Measurements from ENCODE around the gene FGD6. TPM values are rescaled to one million over a fixed set of nuclear protein-coding genes. Genes with fewer than 3 reads are reported as not detected.
A peak's percentile ranks its signal among the peaks of the same experiment; 100 is the strongest.

Gene FGD6
- polyA plus RNA-seq, 3 donors from 2014 or later = 0.23 to 1.0 TPM; not detected in 1

- Mint-ChIP-seq H3K4me1 (peaks cover 2 to 9% of the 10 kb centered on the region in 2 donors), H3K9me3 (no peaks in the 10 kb centered on the region), H3K4me3 (no peak overlapping the region), H3K27me3 (ENCODE audit: low read depth in 3 of 3) (no peaks in the 10 kb centered on the region), H3K36me3 (peaks cover 0 to 7% (median 0%) of the 10 kb centered on the region in 3 donors), H3K27ac (no peak overlapping the region)
- DNase-seq = no peak
Measured at GRCh38 chr12:95227818-95228356, 10.6 kb upstream of the FGD6 start.

GRCh38 chr12:95225645-95226212 is 8.5 kb upstream of the FGD6 start:
- Mint-ChIP-seq H3K27ac (no peak overlapping the region), H3K4me1 (peaks cover 2 to 3% of the 10 kb centered on the region in 2 donors), H3K4me3 (no peak overlapping the region), H3K9me3 (no peaks in the 10 kb centered on the region), H3K27me3 (ENCODE audit: low read depth in 3 of 3) (no peaks in the 10 kb centered on the region), H3K36me3 (peaks cover 0 to 7% (median 0%) of the 10 kb centered on the region in 3 donors)
- DNase-seq = no peak

GRCh38 chr12:95224202-95225170 is 7.2 kb upstream of the FGD6 start:
- DNase-seq = no peak
- Mint-ChIP-seq H3K27ac (no peak overlapping the region), H3K36me3 (peaks cover 0 to 7% (median 0%) of the 10 kb centered on the region in 3 donors), H3K9me3 (no peaks in the 10 kb centered on the region), H3K4me3 (no peak overlapping the region), H3K27me3 (ENCODE audit: low read depth in 3 of 3) (no peaks in the 10 kb centered on the region), H3K4me1 (peaks cover 3 to 5% of the 10 kb centered on the region in 2 donors)

GRCh38 chr12:95220726-95221125 is 3.5 kb upstream of the FGD6 start:
- DNase-seq = no peak
- Mint-ChIP-seq H3K9me3 (no peaks in the 10 kb centered on the region), H3K27ac (peak overlapping the region in 2 of 6 donors; percentile 7 to 21), H3K27me3 (ENCODE audit: low read depth in 3 of 3) (peaks cover 0 to 2% (median 0%) of the 10 kb centered on the region in 3 donors), H3K4me3 (no peak overlapping the region), H3K4me1 (peaks cover 23 to 33% of the 10 kb centered on the region in 2 donors), H3K36me3 (peaks cover 0 to 7% (median 0%) of the 10 kb centered on the region in 3 donors)

GRCh38 chr12:95220190-95220589 is 2.9 kb upstream of the FGD6 start:
- DNase-seq = no peak
- Mint-ChIP-seq H3K27me3 (ENCODE audit: low read depth in 3 of 3) (peaks cover 0 to 2% (median 0%) of the 10 kb centered on the region in 3 donors), H3K4me3 (no peak overlapping the region), H3K27ac (no peak overlapping the region), H3K9me3 (no peaks in the 10 kb centered on the region), H3K36me3 (peaks cover 0 to 7% (median 0%) of the 10 kb centered on the region in 3 donors), H3K4me1 (peaks cover 23 to 33% of the 10 kb centered on the region in 2 donors)

- Mint-ChIP-seq H3K27me3 (ENCODE audit: low read depth in 3 of 3) (peaks cover 0 to 2% (median 0%) of the 10 kb centered on the region in 3 donors), H3K36me3 (no peaks in the 10 kb centered on the region), H3K4me3 (peak overlapping the region; percentile 94 to 100 (median 97)), H3K9me3 (no peaks in the 10 kb centered on the region), H3K27ac (peak overlapping the region; percentile 44 to 98 (median 94)), H3K4me1 (peaks cover 23 to 33% of the 10 kb centered on the region in 2 donors)
- peak; percentile 32 to 41 (median 36) for DNase-seq
Measured at GRCh38 chr12:95218150-95219133, 1.2 kb upstream of the FGD6 start.

GRCh38 chr12:95216711-95217376 is 423 bp downstream of the FGD6 start:
- Mint-ChIP-seq H3K4me1 (peaks cover 23 to 33% of the 10 kb centered on the region in 2 donors), H3K27me3 (ENCODE audit: low read depth in 3 of 3) (peaks cover 0 to 2% (median 0%) of the 10 kb centered on the region in 3 donors), H3K36me3 (no peaks in the 10 kb centered on the region), H3K4me3 (peak overlapping the region; percentile 86 to 100 (median 97)), H3K27ac (peak overlapping the region; percentile 79 to 93 (median 86)), H3K9me3 (no peaks in the 10 kb centered on the region)
- no peak for DNase-seq

- DNase-seq = no peak
- H3K4me3 Mint-ChIP-seq = peak overlapping the region; percentile 56 to 100 (median 95)
- H3K36me3 Mint-ChIP-seq = no peaks in the 10 kb centered on the region
- no peak overlapping the region for H3K27ac Mint-ChIP-seq
- peaks cover 23 to 33% of the 10 kb centered on the region in 2 donors for H3K4me1 Mint-ChIP-seq
- peaks cover 0 to 2% (median 0%) of the 10 kb centered on the region in 3 donors for H3K27me3 Mint-ChIP-seq (ENCODE audit: low read depth in 3 of 3)
- no peaks in the 10 kb centered on the region for H3K9me3 Mint-ChIP-seq
Measured at GRCh38 chr12:95215949-95216348, 1.3 kb downstream of the FGD6 start.

GRCh38 chr12:95214466-95214865 is 2.8 kb downstream of the FGD6 start:
- peaks cover 20 to 30% of the 10 kb centered on the region in 2 donors for H3K4me1 Mint-ChIP-seq
- no peak for DNase-seq
- H3K9me3 Mint-ChIP-seq = no peaks in the 10 kb centered on the region
- H3K36me3 Mint-ChIP-seq = no peaks in the 10 kb centered on the region
- H3K27ac Mint-ChIP-seq = no peak overlapping the region
- no peak overlapping the region for H3K4me3 Mint-ChIP-seq
- H3K27me3 Mint-ChIP-seq (ENCODE audit: low read depth in 3 of 3) = peaks cover 0 to 4% (median 2%) of the 10 kb centered on the region in 3 donors

GRCh38 chr12:95213928-95214327 is 3.3 kb downstream of the FGD6 start:
- DNase-seq = no peak
- Mint-ChIP-seq H3K27ac (no peak overlapping the region), H3K27me3 (ENCODE audit: low read depth in 3 of 3) (peaks cover 0 to 4% (median 2%) of the 10 kb centered on the region in 3 donors), H3K4me3 (no peak overlapping the region), H3K4me1 (peaks cover 17 to 25% of the 10 kb centered on the region in 2 donors), H3K36me3 (no peaks in the 10 kb centered on the region), H3K9me3 (no peaks in the 10 kb centered on the region)

- no peak for DNase-seq
- Mint-ChIP-seq H3K27me3 (ENCODE audit: low read depth in 3 of 3) (peaks cover 0 to 4% (median 2%) of the 10 kb centered on the region in 3 donors), H3K27ac (no peak overlapping the region), H3K36me3 (no peaks in the 10 kb centered on the region), H3K9me3 (no peaks in the 10 kb centered on the region), H3K4me1 (peaks cover 9 to 17% of the 10 kb centered on the region in 2 donors), H3K4me3 (no peak overlapping the region)
Measured at GRCh38 chr12:95213119-95213518, 4.1 kb downstream of the FGD6 start.

GRCh38 chr12:95212586-95212985 is 4.7 kb downstream of the FGD6 start:
- H3K4me3 Mint-ChIP-seq = no peak overlapping the region
- no peak for DNase-seq
- H3K9me3 Mint-ChIP-seq = no peaks in the 10 kb centered on the region
- no peak overlapping the region for H3K27ac Mint-ChIP-seq
- H3K27me3 Mint-ChIP-seq (ENCODE audit: low read depth in 3 of 3) = peaks cover 0 to 4% (median under 1%) of the 10 kb centered on the region in 3 donors
- H3K36me3 Mint-ChIP-seq = no peaks in the 10 kb centered on the region
- peaks cover 7 to 13% of the 10 kb centered on the region in 2 donors for H3K4me1 Mint-ChIP-seq
